Neural progenitor cell (in vitro differentiated cells): Measurements from ENCODE around the gene CENPB. TPM values are rescaled to one million over a fixed set of nuclear protein-coding genes. Genes with fewer than 3 reads are reported as not detected.
A peak's percentile ranks its signal among the peaks of the same experiment; 100 is the strongest.

Experiments used
- DNase-seq: peaks from one replicate; pipeline ENCODE4 v3.0.0-alpha.2; 2016; ENCODE audit warnings: low spot score
- H2AFZ ChIP-seq: fragments of 200-600 bp; sonication (generic); replicated peaks from 2 replicates; pipeline ENCODE4 v1.6.1; 2016; ENCODE audit warnings: antibody characterized with exemption
- H3F3A ChIP-seq: fragments of 200-600 bp; sonication (generic); 2 replicates; pipeline ENCODE4 v1.6.1; 2016; ENCODE audit warnings: antibody characterized with exemption, low read depth
- H3K27ac ChIP-seq: fragments of 200-600 bp; sonication (generic); 2 replicates; pipeline ENCODE4 v1.5.1; 2016; ENCODE audit warnings: mild to moderate bottlenecking
- H3K27me3 ChIP-seq: fragments of 200-600 bp; sonication (generic); 2 replicates; pipeline ENCODE4 v1.6.1; 2016; ENCODE audit warnings: mild to moderate bottlenecking, moderate library complexity
- H3K36me3 ChIP-seq: fragments of 200-600 bp; sonication (generic); 2 replicates; pipeline ENCODE4 v1.5.1; 2016
- H3K4me1 ChIP-seq: fragments of 200-600 bp; sonication (generic); 2 replicates; pipeline ENCODE4 v1.6.1; 2016; ENCODE audit warnings: mixed run types
- H3K4me2 ChIP-seq: fragments of 200-600 bp; sonication (generic); 2 replicates; pipeline ENCODE4 v1.6.1; 2016
- H3K4me3 ChIP-seq: fragments of 200-600 bp; sonication (generic); 2 replicates; pipeline ENCODE4 v1.5.1; 2016
- H3K79me2 ChIP-seq: fragments of 200-600 bp; sonication (generic); 2 replicates; pipeline ENCODE4 v1.6.1; 2016; ENCODE audit warnings: low read depth
- H3K9ac ChIP-seq: fragments of 200-600 bp; sonication (generic); 2 replicates; pipeline ENCODE4 v1.6.1; 2016
- H3K9me3 ChIP-seq: fragments of 200-600 bp; sonication (generic); 2 replicates; pipeline ENCODE4 v1.5.1; 2016; ENCODE audit warnings: low read depth
- H4K20me1 ChIP-seq: fragments of 200-600 bp; sonication (generic); 2 replicates; pipeline ENCODE4 v1.6.1; 2016; ENCODE audit warnings: low read depth
- H3K27ac Mint-ChIP-seq: 3 replicates; pipeline ENCODE4 v1.8.0; 2021; ENCODE audit warnings: mixed read lengths
- H3K27me3 Mint-ChIP-seq: 2 replicates; pipeline ENCODE4 v1.8.0; 2022; ENCODE audit warnings: low read depth, mild to moderate bottlenecking, inconsistent platforms, moderate library complexity, mixed read lengths; ENCODE audit not compliant: insufficient read depth
- H3K36me3 Mint-ChIP-seq: 3 replicates; pipeline ENCODE4 v1.8.0; 2021; ENCODE audit warnings: mixed read lengths
- H3K4me1 Mint-ChIP-seq: 3 replicates; pipeline ENCODE4 v1.8.0; 2021; ENCODE audit warnings: mixed read lengths
- H3K4me3 Mint-ChIP-seq: 3 replicates; pipeline ENCODE4 v1.8.0; 2021; ENCODE audit warnings: mild to moderate bottlenecking, moderate library complexity, mixed read lengths
- H3K9me3 Mint-ChIP-seq: 3 replicates; pipeline ENCODE4 v1.8.0; 2020; ENCODE audit warnings: mixed read lengths
- CTCF ChIP-seq: fragments of 200-600 bp; sonication (generic); IDR thresholded peaks from 2 replicates; pipeline ENCODE4 v1.5.1; 2017; ENCODE audit warnings: antibody characterized with exemption, mild to moderate bottlenecking
- EZH2 ChIP-seq: fragments of 200-600 bp; sonication (generic); IDR thresholded peaks from 2 replicates; pipeline ENCODE4 v1.6.1; 2017; ENCODE audit warnings: antibody characterized with exemption, mild to moderate bottlenecking, moderate library complexity
- EZH2phosphoT487 ChIP-seq: fragments of 200-600 bp; sonication (generic); IDR thresholded peaks from 2 replicates; pipeline ENCODE4 v1.6.1; 2017; ENCODE audit warnings: antibody characterized with exemption
- total RNA-seq: library from RNA; depleted of rRNA; stranded (reverse); fragments of >200 nt; gene quantifications from 2 replicates; pipeline ENCODE4 v1.2.3, GENCODE V29; 2015; ENCODE audit warnings: low replicate concordance

CENPB gene
- total RNA-seq, 1 donor from 2014 or later, result 5.0 TPM

GRCh38 chr20:3821996-3822395, 35.5 kb upstream of the CENPB start:
- H2AFZ ChIP-seq, result no peak overlapping the region
- H3K4me1 Mint-ChIP-seq, result peaks cover 26% of the 10 kb centered on the region
- no peaks in the 10 kb centered on the region for H3K27me3 ChIP-seq
- no peak overlapping the region for H3K4me3 ChIP-seq
- H3K9me3 ChIP-seq, result no peaks in the 10 kb centered on the region
- TF ChIP-seq EZH2, result no peak
- no peak for TF ChIP-seq EZH2phosphoT487
- no peak for TF ChIP-seq CTCF
- H3K4me3 Mint-ChIP-seq, result peak overlapping the region; percentile 88
- H3K9ac ChIP-seq, result no peak overlapping the region
- no peak for DNase-seq
- H3K36me3 ChIP-seq, result no peaks in the 10 kb centered on the region
- H3K36me3 Mint-ChIP-seq, result peaks cover under 1% of the 10 kb centered on the region
- H4K20me1 ChIP-seq, result no peaks in the 10 kb centered on the region
- H3K27me3 Mint-ChIP-seq, result peaks cover 2% of the 10 kb centered on the region
- no peak overlapping the region for H3K27ac ChIP-seq
- peaks cover 10% of the 10 kb centered on the region for H3K4me1 ChIP-seq
- no peak overlapping the region for H3K4me2 ChIP-seq
- H3F3A ChIP-seq, result peaks cover 28% of the 10 kb centered on the region
- peaks cover 4% of the 10 kb centered on the region for H3K79me2 ChIP-seq
- H3K27ac Mint-ChIP-seq, result peak overlapping the region; percentile 3
- no peaks in the 10 kb centered on the region for H3K9me3 Mint-ChIP-seq

- H3K9ac ChIP-seq, result peak overlapping the region; percentile 72
- no peaks in the 10 kb centered on the region for H3K9me3 ChIP-seq
- DNase-seq, result no peak
- H3K9me3 Mint-ChIP-seq, result no peaks in the 10 kb centered on the region
- peaks cover 10% of the 10 kb centered on the region for H3K4me1 ChIP-seq
- H3K36me3 ChIP-seq, result no peaks in the 10 kb centered on the region
- H2AFZ ChIP-seq, result peak overlapping the region; percentile 88
- H4K20me1 ChIP-seq, result no peaks in the 10 kb centered on the region
- TF ChIP-seq EZH2 (no peak), EZH2phosphoT487 (no peak), CTCF (no peak)
- peaks cover 31% of the 10 kb centered on the region for H3K4me1 Mint-ChIP-seq
- peaks cover 4% of the 10 kb centered on the region for H3K79me2 ChIP-seq
- no peaks in the 10 kb centered on the region for H3K27me3 ChIP-seq
- peak overlapping the region; percentile 88 for H3K4me3 Mint-ChIP-seq
- H3K27ac ChIP-seq, result peak overlapping the region; percentile 21
- peak overlapping the region; percentile 88 for H3K4me3 ChIP-seq
- peaks cover 28% of the 10 kb centered on the region for H3F3A ChIP-seq
- H3K27me3 Mint-ChIP-seq, result peaks cover 2% of the 10 kb centered on the region
- H3K27ac Mint-ChIP-seq, result peak overlapping the region; percentile 85
- H3K36me3 Mint-ChIP-seq, result no peaks in the 10 kb centered on the region
- peak overlapping the region; percentile 94 for H3K4me2 ChIP-seq
These were observed 34.6 kb upstream of the CENPB start for GRCh38 chr20:3820901-3821727.

GRCh38 chr20:3820048-3820900, 33.7 kb upstream of the CENPB start, which contains the start of gene AP5S1:
AP5S1 (plus strand) TSS chr20:3820547; CDS start chr20:3822118, 1,571 bp downstream.
- peaks cover 33% of the 10 kb centered on the region for H3K4me1 Mint-ChIP-seq
- H3K27me3 ChIP-seq, result no peaks in the 10 kb centered on the region

More at GRCh38 chr20:3820048-3820900, 33.7 kb upstream of the CENPB start, which contains the start of gene AP5S1:
- H3K9me3 Mint-ChIP-seq, result no peaks in the 10 kb centered on the region
- H4K20me1 ChIP-seq, result no peaks in the 10 kb centered on the region
- H3K4me2 ChIP-seq, result peak within 1 kb of the TSS; percentile 94
- H3K4me1 ChIP-seq, result peaks cover 10% of the 10 kb centered on the region
- H3F3A ChIP-seq, result peaks cover 28% of the 10 kb centered on the region
- H3K27ac Mint-ChIP-seq, result peak within 1 kb of the TSS; percentile 85
- no peaks in the 10 kb centered on the region for H3K36me3 ChIP-seq
- peak within 1 kb of the TSS; percentile 72 for H3K9ac ChIP-seq
- peaks cover 4% of the 10 kb centered on the region for H3K79me2 ChIP-seq
- no peaks in the 10 kb centered on the region for H3K36me3 Mint-ChIP-seq
- peak within 1 kb of the TSS; percentile 90 for H2AFZ ChIP-seq
- peak; percentile 99 for DNase-seq
- H3K4me3 Mint-ChIP-seq, result peak within 1 kb of the TSS; percentile 88
- no peaks in the 10 kb centered on the region for H3K9me3 ChIP-seq
- peak within 1 kb of the TSS; percentile 59 for H3K27ac ChIP-seq
- peaks cover 2% of the 10 kb centered on the region for H3K27me3 Mint-ChIP-seq
- TF ChIP-seq CTCF, result peak; percentile 99
- TF ChIP-seq EZH2, result peak; percentile 40
- no peak for TF ChIP-seq EZH2phosphoT487
- H3K4me3 ChIP-seq, result peak within 1 kb of the TSS; percentile 88
